SK-N-SH treated with all-trans-retinoic acid at 6 μM for 48 hours (cell line): ENCODE data around the gene CFAP61.

Experiments
- ATAC-seq: fragments of 200-7000 bp; cut with Tn5 transposase; 3 replicates; pipeline ENCODE4 v1.9.1; 2020; ENCODE audit warnings: mild to moderate bottlenecking, moderate library complexity
- CSDC2 ChIP-seq: fragments of 250-450 bp; sonication (Bioruptor Pico); IDR thresholded peaks from 2 replicates; pipeline ENCODE4 v1.5.0; 2020; ENCODE audit warnings: mild to moderate bottlenecking, moderate library complexity
- ESRRG ChIP-seq: fragments of 250-450 bp; sonication (Bioruptor Pico); IDR thresholded peaks from 2 replicates; pipeline ENCODE4 v1.6.1; 2021; ENCODE audit warnings: mild to moderate bottlenecking
- GLIS3 ChIP-seq: fragments of 250-450 bp; sonication (Bioruptor Pico); IDR thresholded peaks from 2 replicates; pipeline ENCODE4 v1.5.0; 2020; ENCODE audit warnings: mild to moderate bottlenecking, moderate library complexity
- ISL1 ChIP-seq: fragments of 250-450 bp; sonication (Bioruptor Pico); IDR thresholded peaks from 2 replicates; pipeline ENCODE4 v2.1.2; 2022; ENCODE audit warnings: mild to moderate bottlenecking, moderate library complexity
- OSR1 ChIP-seq: fragments of 250-450 bp; sonication (Bioruptor Pico); IDR thresholded peaks from 2 replicates; pipeline ENCODE4 v1.8.0; 2022; ENCODE audit warnings: moderate library complexity, mild to moderate bottlenecking, inconsistent platforms
- PATZ1 ChIP-seq: fragments of 250-450 bp; sonication (Bioruptor Pico); IDR thresholded peaks from 2 replicates; pipeline ENCODE4 v1.8.0; 2020; ENCODE audit warnings: mild to moderate bottlenecking, moderate library complexity, borderline replicate concordance
- POU6F1 ChIP-seq: fragments of 250-450 bp; sonication (Bioruptor Pico); IDR thresholded peaks from 2 replicates; pipeline ENCODE4 v1.8.0; 2021; ENCODE audit warnings: low read depth, mild to moderate bottlenecking, moderate library complexity, borderline replicate concordance
- RARB ChIP-seq: fragments of 250-450 bp; sonication (Bioruptor Pico); IDR thresholded peaks from 2 replicates; pipeline ENCODE4 v1.8.0; 2021; ENCODE audit warnings: mild to moderate bottlenecking, moderate library complexity
- SNAI2 ChIP-seq: fragments of 250-450 bp; sonication (Bioruptor Pico); IDR thresholded peaks from 2 replicates; pipeline ENCODE4 v1.5.0; 2020; ENCODE audit warnings: mild to moderate bottlenecking, moderate library complexity
- TOX ChIP-seq: fragments of 250-450 bp; sonication (Bioruptor Pico); IDR thresholded peaks from 2 replicates; pipeline ENCODE4 v1.8.0; 2021; ENCODE audit warnings: mild to moderate bottlenecking, moderate library complexity, borderline replicate concordance
- TSHZ2 ChIP-seq: fragments of 250-450 bp; sonication (Bioruptor Pico); IDR thresholded peaks from 2 replicates; pipeline ENCODE4 v1.5.0; 2020; ENCODE audit warnings: mild to moderate bottlenecking, moderate library complexity
- ZC3H10 ChIP-seq: fragments of 250-450 bp; sonication (Bioruptor Pico); IDR thresholded peaks from 2 replicates; pipeline ENCODE4 v1.5.1; 2021; ENCODE audit warnings: mild to moderate bottlenecking, moderate library complexity
- ZFP3 ChIP-seq: fragments of 250-450 bp; sonication (Bioruptor Pico); IDR thresholded peaks from 2 replicates; pipeline ENCODE4 v1.5.0; 2020; ENCODE audit warnings: mild to moderate bottlenecking, moderate library complexity
- ZNF565 ChIP-seq: fragments of 450-650 bp; formaldehyde crosslinking; conservative IDR thresholded peaks from 2 replicates; pipeline ENCODE4 v1.5.0; 2020; ENCODE audit warnings: low read depth, mild to moderate bottlenecking, moderate library complexity
- ZNF70 ChIP-seq: fragments of 450-650 bp; formaldehyde crosslinking; IDR thresholded peaks from 2 replicates; pipeline ENCODE4 v1.5.0; 2020; ENCODE audit warnings: mild to moderate bottlenecking, moderate library complexity
- ZNF8 ChIP-seq: fragments of 450-650 bp; formaldehyde crosslinking; IDR thresholded peaks from 2 replicates; pipeline ENCODE4 v1.5.0; 2020; ENCODE audit warnings: mild to moderate bottlenecking, moderate library complexity
- TF ChIP-seq, protein P1 (sequence below): fragments of 250-450 bp; sonication (Bioruptor Pico); IDR thresholded peaks from 2 replicates; pipeline ENCODE4 v1.5.1; 2020; ENCODE audit warnings: low read depth, mild to moderate bottlenecking, moderate library complexity
- TF ChIP-seq, protein P2 (sequence below): fragments of 250-450 bp; sonication (Bioruptor Pico); IDR thresholded peaks from 2 replicates; pipeline ENCODE4 v1.5.1; 2021; ENCODE audit warnings: mild to moderate bottlenecking, moderate library complexity

Gene CFAP61

DNA sequence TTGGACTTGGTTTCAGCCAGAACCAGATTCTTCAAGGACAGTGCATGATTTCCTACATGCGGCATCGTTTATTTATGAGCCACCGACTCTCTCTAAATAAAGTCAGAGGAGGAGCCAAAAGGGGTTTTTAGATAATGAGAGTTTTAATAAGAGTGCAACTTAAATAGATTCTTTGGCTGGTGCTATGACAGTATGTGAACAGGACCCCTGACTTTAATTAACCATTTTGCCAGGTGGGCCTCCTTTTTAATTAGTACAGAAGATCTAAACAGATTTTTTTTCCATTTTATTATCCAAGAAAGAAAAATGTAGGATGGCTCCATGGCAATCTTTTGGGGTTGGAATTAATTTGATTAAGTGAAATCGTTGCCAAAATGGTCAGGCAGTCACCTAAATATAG lies 240.8 kb downstream of the CFAP61 start:
- no peak for ATAC-seq
- TF ChIP-seq ISL1 (CRISPR knock-in tag) (no peak), POU6F1 (no peak), PATZ1 (CRISPR knock-in tag) (no peak), GLIS3 (no peak), ZFP3 (CRISPR knock-in tag) (no peak), SNAI2 (CRISPR knock-in tag) (no peak), ZNF565 (CRISPR knock-in tag) (no peak)
- TF ChIP-seq, all 23 proteins: peak for 0

DNA sequence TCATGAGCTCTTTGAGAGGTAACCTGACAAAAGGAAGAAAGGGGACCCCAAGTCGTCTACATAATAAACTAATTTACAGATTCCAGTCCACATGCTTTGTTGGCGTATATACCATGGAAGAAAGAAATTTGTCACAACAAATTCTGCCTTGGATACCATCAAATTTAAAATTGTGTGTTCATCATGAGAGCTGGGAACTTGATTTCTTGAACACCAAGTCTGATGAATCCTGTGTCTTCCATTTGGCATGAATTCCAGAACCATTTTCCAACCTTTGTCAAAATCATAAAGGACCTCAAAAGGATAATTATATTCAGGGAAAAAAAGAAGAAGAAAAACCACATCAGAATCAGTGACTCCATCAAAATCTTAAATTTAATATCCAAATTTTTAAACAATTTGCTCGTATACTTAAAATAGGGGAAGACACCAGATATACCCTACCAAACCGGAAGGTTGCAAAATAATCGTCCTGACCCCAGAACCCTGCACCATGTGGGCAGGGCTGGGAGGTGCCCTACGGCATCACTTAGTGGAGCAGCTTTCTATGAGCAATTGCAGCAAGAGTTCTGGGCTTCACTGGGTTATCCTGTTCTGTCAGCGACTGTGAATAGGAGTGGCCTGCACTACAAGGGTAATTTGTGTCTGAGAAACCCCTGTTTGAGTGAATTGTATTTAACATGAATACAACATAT lies 241.5 kb downstream of the CFAP61 start:
- TF ChIP-seq ZNF565 (CRISPR knock-in tag) = no peak
- no peak for TF ChIP-seq ESRRG (CRISPR knock-in tag)
- no peak for TF ChIP-seq ZNF8 (CRISPR knock-in tag)
- TF ChIP-seq, protein P1, sequence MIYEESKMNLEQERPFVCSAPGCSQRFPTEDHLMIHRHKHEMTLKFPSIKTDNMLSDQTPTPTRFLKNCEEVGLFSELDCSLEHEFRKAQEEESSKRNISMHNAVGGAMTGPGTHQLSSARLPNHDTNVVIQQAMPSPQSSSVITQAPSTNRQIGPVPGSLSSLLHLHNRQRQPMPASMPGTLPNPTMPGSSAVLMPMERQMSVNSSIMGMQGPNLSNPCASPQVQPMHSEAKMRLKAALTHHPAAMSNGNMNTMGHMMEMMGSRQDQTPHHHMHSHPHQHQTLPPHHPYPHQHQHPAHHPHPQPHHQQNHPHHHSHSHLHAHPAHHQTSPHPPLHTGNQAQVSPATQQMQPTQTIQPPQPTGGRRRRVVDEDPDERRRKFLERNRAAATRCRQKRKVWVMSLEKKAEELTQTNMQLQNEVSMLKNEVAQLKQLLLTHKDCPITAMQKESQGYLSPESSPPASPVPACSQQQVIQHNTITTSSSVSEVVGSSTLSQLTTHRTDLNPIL (CRISPR knock-in tag) = no peak
- no peak for TF ChIP-seq RARB (CRISPR knock-in tag)
- no peak for TF ChIP-seq PATZ1 (CRISPR knock-in tag)
- TF ChIP-seq TSHZ2 (CRISPR knock-in tag) = no peak
- TF ChIP-seq ZFP3 (CRISPR knock-in tag) = no peak
- TF ChIP-seq CSDC2 (CRISPR knock-in tag) = no peak
- TF ChIP-seq, protein P2, sequence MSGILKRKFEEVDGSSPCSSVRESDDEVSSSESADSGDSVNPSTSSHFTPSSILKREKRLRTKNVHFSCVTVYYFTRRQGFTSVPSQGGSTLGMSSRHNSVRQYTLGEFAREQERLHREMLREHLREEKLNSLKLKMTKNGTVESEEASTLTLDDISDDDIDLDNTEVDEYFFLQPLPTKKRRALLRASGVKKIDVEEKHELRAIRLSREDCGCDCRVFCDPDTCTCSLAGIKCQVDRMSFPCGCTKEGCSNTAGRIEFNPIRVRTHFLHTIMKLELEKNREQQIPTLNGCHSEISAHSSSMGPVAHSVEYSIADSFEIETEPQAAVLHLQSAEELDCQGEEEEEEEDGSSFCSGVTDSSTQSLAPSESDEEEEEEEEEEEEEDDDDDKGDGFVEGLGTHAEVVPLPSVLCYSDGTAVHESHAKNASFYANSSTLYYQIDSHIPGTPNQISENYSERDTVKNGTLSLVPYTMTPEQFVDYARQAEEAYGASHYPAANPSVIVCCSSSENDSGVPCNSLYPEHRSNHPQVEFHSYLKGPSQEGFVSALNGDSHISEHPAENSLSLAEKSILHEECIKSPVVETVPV (CRISPR knock-in tag) = no peak
- no peak for TF ChIP-seq ZNF70
- no peak for TF ChIP-seq ZC3H10 (CRISPR knock-in tag)
- TF ChIP-seq OSR1 (CRISPR knock-in tag) = no peak
- TF ChIP-seq TOX (CRISPR knock-in tag) = no peak
- ATAC-seq = no peak
